ENCODE data around the gene TRIM62. TPM values are rescaled to one million over a fixed set of nuclear protein-coding genes. Genes with fewer than 3 reads are reported as not detected.

Gene TRIM62
- total and polyA plus RNA-seq, 7 donors: 4.0 to 14.2 (median 5.5) TPM

- TF ChIP-seq CTCF (IDR thresholded peaks at IDR 0.05): no peak
- Histone ChIP-seq H3K4me1 (no peaks in the 10 kb centered on the region), H3K4me3 (no peak overlapping the region), H3K27me3 (ENCODE audit: insufficient read depth in 3 of 3, low read length in 2 of 3) (no peaks in the 10 kb centered on the region), H3K36me3 (ENCODE audit: insufficient read depth in 1 of 2, low read depth in 1 of 2) (no peaks in the 10 kb centered on the region), H3K27ac (no peak overlapping the region), H3K9me3 (peaks cover 11% of the 10 kb centered on the region)
- ATAC-seq (no peak), DNase-seq (no peak)
- 79 to 84% (median 82%) methylated on average over 2 of the region's 2 CpGs for WGBS, 3 donors
- intact Hi-C loops (cut with DNase I): loop anchor here in 1 of 2 donors (5.0 kb wide), 1 partner anchor 143 kb away; no protein-coding TSS in a partner anchor
Measured at GRCh38 chr1:33224166-33224707, 42.4 kb upstream of the TRIM62 start.

GRCh38 chr1:33222381-33222780 lies 40.5 kb upstream of the TRIM62 start:
- H3K27ac ChIP-seq: no peak overlapping the region
- H3K4me3 ChIP-seq: no peak overlapping the region
- WGBS, 3 donors: 44 to 79% (median 45%) methylated on average over 1 of the region's 1 CpG
- H3K27me3 ChIP-seq (ENCODE audit: insufficient read depth in 3 of 3, low read length in 2 of 3): no peaks in the 10 kb centered on the region
- intact Hi-C loops (cut with DNase I): loop anchor here in 1 of 2 donors (5.0 kb wide), 1 partner anchor 145 kb away; no protein-coding TSS in a partner anchor
- H3K36me3 ChIP-seq (ENCODE audit: insufficient read depth in 1 of 2, low read depth in 1 of 2): no peaks in the 10 kb centered on the region
- H3K4me1 ChIP-seq: no peaks in the 10 kb centered on the region
- DNase-seq: no peak
- ATAC-seq: no peak
- H3K9me3 ChIP-seq: peaks cover 11% of the 10 kb centered on the region
- no peak for TF ChIP-seq CTCF (IDR thresholded peaks at IDR 0.05)

- TF ChIP-seq CTCF (IDR thresholded peaks at IDR 0.05): no peak
- no peaks in the 10 kb centered on the region for H3K27me3 ChIP-seq (ENCODE audit: insufficient read depth in 3 of 3, low read length in 2 of 3)
Measured at GRCh38 chr1:33221385-33221758, 39.5 kb upstream of the TRIM62 start.

GRCh38 chr1:33220676-33221384 lies 39.0 kb upstream of the TRIM62 start:
- Histone ChIP-seq H3K9me3 (peaks cover 11% of the 10 kb centered on the region), H3K4me1 (no peaks in the 10 kb centered on the region), H3K4me3 (no peak overlapping the region), H3K36me3 (ENCODE audit: insufficient read depth in 1 of 2, low read depth in 1 of 2) (no peaks in the 10 kb centered on the region), H3K27ac (no peak overlapping the region), H3K27me3 (ENCODE audit: insufficient read depth in 3 of 3, low read length in 2 of 3) (no peaks in the 10 kb centered on the region)
- no peak for TF ChIP-seq CTCF (IDR thresholded peaks at IDR 0.05)
- intact Hi-C loops (cut with DNase I): loop anchor here in 1 of 2 donors (5.0 kb wide), 1 partner anchor 146 kb away; no protein-coding TSS in a partner anchor
- ATAC-seq (no peak), DNase-seq (no peak)
- 63 to 67% (median 65%) methylated on average over 12 of the region's 12 CpGs for WGBS, 3 donors

More at GRCh38 chr1:33221385-33221758, 39.5 kb upstream of the TRIM62 start:
- no peak for DNase-seq
- no peaks in the 10 kb centered on the region for H3K36me3 ChIP-seq (ENCODE audit: insufficient read depth in 1 of 2, low read depth in 1 of 2)
- 72 to 84% (median 81%) methylated on average over 2 of the region's 2 CpGs for WGBS, 3 donors
- peaks cover 11% of the 10 kb centered on the region for H3K9me3 ChIP-seq
- no peak overlapping the region for H3K4me3 ChIP-seq
- intact Hi-C loops (cut with DNase I): loop anchor here in 1 of 2 donors (5.0 kb wide), 1 partner anchor 146 kb away; no protein-coding TSS in a partner anchor
- ATAC-seq: no peak
- no peak overlapping the region for H3K27ac ChIP-seq
- no peaks in the 10 kb centered on the region for H3K4me1 ChIP-seq

Data from psoas muscle (tissue), 8 donors.